HG02642 (cell line): ENCODE results near the gene ASB7.

Experiments
- ATAC-seq: cut with Tn5 transposase; IDR thresholded peaks from one replicate; pipeline ENCODE4 v1.9.1; 2021; ENCODE audit warnings: mild to moderate bottlenecking; ENCODE audit not compliant: unreplicated experiment, poor library complexity

The ASB7 gene

DNA sequence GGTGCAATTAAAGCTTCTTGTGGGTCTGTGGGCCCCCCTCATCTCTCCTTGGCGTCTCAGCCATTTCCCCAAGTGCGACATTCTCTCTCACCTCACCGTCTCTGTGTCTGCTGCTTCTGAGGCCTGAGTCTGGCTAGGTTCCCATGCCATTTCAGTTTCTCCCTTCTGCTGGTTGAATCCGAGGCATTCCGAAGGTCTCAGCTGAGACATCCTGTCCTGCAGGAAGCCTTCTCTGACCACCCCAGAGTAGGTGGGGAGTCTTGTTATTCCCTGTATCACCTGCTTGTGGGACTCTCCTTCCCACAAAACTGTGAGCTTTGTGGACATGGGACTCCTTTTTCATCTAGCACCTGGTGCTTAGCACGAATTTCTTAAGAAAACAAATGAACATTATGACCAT, 78.3 kb downstream of the ASB7 start:
- ATAC-seq, result no peak

DNA sequence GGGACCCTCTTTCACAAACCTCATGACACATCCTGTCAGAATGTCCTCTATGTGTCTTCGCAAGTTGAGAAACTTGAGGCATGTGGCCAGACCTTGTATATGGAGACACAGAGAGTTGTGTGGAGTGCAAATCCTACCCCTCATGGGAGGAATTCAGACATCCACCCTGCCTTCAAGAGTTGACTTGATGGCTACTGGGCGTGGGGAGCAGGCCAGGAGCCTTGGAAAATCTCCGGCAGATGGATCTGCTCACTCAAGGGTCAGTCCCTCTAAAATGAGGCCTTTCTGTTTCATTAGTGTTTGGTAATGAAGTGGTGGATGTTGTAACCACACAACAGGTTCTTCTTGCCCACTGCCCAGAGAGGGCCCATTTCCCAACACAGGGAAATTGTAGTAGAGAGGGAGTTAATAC, 79.0 kb downstream of the ASB7 start:
- ATAC-seq, result no peak

DNA sequence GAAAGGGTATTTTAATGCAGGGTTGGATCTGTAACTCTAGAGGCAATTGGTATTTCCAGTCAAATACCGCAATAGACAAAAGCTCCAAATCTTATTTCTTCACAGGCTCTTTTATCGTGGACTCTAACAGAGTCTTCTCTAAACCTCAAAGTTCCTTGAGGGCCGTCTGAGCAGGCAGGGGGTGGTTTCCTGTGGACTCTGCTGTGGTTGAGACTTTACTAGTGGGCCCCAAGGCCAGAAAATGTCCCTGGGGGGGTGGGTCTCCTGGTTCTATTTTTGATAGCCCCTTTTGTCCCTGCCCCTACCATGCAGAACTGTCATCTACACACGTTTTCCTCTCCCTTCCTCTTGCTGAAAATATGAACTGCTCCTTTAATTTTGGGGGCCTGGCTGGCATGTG, 80.1 kb downstream of the ASB7 start:
- no peak for ATAC-seq

DNA sequence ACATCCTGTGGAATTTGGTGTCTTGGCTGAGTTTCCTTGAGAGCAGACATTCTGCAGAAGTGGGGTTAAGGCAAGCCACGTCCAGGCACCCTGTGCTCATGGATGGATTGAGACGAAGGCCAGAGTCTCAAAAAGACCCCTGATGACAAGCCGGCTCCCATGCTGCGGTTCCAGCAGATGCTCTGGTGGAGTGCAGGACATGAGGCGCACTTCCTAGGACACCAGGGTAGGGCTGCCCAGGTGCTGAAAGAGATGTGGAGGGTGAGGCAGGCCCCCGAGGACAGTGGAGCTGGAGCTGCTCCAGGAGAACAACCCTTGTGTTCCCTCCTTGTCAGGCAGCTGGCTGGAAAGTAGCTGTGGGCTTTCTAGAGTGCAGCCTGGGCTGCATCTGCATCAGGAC, 81.0 kb downstream of the ASB7 start:
- no peak for ATAC-seq

DNA sequence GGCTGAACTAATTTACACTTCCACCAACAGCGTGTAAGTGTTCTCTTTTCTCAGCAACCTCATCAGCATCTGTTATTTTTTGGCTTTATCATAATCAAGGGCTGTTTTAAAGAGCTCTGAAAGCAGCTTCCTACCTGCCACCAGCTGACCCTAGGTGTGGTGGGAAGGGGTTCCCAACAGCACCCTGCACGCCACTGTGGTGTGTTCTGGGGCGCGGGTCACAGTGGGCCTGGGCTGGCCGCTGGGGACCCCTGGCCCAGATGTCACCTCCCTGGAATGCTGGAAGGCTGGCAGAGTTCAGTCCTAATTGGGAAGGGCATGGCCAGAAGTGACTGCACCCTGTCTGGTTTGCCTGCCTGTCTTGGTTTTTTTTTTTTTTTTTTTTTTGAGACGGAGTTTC, 82.2 kb downstream of the ASB7 start:
- ATAC-seq, result no peak

DNA sequence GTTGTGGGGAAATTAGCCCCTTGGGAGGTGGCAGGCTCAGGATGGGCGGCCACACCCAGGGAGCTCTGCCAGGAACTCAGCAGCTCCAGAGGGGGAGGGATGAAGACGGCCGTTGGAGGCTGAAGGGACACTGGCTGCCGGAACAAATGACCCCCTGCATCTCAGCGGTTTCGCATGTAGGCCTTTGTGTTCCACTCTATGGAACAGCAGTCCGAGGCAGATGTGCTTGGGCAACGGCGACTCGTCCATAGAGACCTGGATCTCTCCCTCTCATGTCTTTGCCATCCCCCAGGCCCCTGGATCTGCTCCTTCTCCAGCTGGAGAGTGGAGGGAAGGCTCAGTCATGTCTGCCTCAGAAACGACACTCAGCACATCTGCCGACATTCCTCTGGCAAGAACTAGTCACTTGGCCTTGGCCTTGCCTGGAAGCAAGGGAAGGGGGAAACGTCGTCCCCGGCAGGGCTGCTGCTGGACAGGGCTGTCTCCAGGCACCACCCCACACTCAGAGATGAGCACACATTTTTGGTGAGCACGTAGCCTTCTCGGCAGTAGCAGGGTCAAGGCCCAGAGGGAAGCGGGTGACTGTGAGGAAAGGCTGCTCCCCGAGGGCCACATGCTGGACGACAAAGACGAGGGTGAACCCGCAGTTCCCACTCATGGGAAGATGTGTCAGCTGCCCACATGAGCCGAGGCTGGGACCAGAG, 83.8 kb downstream of the ASB7 start:
- no peak for ATAC-seq

DNA sequence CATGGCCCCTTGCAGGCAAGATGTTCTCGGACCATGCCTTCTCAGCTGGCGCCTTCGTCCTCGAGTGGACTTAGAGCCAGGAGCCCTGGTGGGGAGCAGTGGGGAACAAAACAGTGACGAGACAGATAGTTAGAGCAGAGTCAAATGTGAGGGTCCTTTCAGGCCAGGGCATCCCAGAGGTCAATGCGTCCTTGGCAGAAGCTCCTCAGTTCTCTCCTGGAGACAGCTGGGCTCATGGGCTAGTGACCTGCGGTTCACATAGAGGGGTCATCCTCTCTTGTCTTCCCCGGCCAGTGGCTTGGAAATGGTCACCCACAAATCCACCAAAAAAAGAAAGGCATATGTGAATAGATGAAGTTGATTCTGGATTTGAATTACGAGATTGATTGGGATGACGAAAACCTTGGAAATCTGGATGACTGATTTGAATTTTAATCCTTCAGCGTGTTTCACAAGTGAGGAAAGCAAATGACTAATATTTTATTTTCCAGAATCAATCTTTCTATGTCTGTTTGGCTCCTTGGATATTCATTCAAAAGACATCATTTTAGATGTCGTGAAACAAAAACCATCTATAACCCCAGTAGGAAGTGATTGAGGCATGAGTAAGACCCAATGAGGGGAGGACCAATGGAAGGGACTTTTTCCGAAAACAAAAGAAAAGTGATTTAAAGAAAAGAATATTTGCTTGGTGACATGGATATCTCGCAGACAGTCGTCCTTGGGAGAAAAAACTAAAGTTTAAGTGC, 84.5 kb downstream of the ASB7 start:
- ATAC-seq, result no peak

DNA sequence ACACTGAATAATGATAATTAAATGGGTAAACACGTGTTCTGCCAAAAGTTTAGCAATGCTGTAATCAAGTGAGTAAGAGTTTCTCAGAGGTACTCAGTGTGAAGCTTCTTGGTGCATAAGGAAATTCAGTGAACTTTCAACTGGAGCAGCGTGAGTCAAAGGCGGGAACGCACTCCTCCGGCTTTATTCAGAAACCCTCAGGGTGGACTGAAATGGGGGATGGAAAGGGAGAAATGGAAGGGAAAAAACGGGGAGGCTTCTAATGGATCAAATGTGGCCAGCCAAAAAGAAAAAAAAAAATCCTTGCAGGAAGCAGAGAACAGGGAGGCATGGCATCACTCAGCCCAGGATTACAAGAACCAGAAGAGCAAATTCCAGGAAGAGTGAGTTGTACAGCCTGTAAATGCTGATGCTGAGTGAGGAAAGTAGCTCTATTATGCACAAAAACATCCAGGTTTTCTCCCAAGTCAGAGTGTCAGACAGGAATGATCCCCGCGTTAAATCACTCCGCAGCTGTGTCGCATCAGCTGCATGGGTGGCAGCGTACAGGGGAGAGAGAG, 85.3 kb downstream of the ASB7 start:
- no peak for ATAC-seq

DNA sequence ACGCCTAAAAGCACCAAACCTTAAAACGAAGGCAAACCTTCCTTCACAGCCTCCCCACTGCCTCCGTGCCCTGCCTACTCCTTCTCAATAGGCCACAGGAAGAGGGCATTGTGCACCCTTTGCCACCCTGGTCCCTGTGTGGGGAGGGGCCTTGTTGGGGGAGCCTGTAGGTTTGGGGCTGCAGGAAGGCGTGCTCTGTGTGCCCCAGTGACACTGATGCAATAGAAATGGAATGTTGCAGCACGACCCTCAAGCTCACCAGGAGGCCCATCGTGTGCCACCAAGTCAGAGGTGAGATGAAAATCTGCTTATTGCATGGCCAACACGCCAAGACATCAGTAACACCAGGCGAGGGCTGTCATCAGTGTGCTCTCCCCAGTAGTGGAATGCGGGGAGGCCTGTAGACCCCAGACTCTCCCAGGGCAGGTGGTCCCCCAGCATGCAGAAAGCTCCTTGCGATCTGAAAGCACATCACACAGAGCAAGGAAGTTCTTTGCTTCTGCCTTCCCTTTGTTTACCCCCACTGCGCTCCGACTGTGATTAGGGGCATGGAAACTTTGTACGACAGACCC, 86.2 kb downstream of the ASB7 start:
- no peak for ATAC-seq

DNA sequence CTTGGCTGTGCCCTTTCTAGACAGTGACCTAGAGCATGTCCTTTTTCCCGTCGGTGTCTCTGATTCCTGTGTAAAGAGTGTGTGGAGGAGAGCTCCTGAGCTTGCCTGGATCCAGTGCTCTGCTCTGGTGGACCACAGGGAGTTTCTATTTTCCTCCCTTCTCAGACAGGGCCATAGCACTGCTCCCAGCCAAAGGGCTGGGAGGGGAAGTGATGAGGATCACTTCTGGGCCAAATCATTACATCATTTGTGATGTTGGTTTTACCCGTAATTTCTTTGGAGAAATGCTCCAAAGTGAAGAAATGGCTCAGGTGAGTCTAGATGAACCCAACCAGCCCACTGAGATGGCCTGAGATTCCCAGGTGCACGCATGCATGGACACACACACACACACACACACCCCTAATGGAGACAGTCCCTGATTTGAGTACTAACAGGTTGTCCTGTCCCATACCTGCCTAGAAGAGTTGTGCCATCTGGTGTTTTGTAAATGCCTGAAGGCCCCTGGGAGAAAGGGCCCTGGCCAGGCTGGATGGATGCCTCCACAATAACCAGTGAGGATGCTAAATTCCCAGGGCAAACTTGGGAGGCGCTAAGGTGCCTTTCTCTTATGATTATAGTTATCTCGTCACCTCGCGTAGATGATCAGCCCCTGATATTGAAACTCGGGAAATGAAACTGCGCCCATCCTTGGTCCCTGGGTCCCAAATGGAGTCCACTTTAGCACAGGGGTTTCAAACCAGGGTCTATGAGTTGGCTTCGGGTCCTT, 86.9 kb downstream of the ASB7 start:
- ATAC-seq, result no peak

DNA sequence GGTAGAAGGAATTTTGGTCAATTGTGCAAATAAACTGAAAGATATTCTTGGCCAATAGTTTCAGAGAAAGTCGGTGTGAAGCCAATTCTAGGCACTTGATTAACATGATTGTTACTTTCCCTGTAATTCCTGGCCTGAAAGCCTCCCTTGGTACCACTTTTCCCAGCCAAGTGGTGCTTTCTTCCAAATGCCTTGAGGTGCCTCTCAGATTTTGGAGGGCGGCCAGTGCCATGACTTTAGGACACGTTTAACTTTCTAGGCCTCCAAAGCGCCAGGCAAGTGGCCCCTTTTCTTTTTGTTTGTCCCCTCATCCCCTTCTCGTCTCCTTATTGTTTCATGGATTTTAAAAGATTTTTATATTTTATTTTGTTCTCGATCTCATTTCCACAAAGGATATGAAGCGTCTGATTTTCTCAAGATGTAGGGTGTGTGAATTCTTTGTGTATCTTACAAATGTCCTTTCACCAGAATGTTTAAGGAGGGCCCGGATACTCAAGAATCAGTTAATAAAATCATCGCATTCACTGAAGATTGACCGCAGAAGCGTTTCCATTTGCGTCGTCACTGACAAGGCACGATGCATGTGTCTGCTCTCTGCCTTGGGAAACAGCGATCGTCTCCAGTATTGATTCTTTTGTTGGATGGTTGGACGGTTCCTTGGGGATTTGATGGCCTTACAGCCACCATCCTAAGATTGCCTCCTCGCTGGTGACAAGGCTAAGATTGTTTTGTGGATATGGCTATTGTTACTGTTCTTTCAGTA, 87.8 kb downstream of the ASB7 start:
- ATAC-seq, result no peak

DNA sequence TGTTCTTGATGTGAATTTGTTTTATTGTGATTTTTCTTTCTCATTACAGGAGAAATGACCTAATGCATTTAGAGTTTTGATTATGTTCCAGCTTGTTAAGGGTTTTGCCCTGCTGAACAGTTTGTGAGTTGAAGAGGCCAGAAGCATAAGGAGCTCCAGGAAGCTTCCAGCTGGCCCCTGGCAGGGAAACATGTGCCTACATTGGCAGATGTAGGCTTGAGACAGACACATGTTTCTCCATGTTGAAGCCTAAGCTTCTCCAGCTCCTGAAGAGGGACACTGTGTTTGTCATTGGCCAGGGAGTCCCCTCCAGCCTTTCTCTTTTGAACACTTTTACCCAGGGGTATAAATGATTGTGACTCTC, 88.4 kb downstream of the ASB7 start:
- ATAC-seq, result no peak

DNA sequence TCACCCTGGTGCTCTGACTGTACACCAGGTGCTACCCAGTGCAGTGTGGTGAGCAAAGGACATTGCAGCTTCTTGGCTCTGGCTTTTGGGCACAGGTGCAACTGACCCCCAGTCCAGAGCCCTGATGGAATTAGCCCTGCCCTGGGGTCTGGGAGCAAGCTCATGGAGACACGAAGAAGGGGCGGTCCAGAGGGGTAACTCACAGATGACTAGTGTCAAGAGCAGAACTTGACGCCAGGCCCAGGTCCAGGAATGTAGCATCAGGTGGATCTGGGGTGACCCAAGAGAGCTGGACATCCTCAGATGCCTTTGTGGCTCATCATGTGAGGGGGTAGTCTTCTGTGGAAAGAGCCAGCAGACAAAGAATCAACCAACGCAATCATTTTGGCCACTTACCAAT, 88.9 kb downstream of the ASB7 start:
- ATAC-seq, result no peak

DNA sequence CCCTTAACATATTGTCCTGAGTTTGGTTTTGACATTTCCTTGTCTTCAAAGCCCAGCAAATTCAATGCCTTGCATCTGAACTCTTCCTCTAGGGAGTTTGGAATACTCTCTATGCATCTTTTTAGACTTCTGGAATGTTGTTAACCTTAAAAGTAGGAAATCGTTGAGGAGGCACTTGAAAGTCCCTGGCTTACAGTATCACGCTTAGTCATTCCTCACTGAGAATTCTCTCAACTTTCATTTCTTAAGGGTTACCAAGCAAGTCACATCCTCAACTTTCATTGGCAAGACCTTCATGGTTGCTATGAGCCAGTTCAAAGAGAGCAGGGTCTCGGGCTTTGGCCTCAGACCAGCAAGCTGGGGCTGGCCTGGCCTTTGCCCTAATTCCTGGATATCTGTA, 89.9 kb downstream of the ASB7 start:
- no peak for ATAC-seq

DNA sequence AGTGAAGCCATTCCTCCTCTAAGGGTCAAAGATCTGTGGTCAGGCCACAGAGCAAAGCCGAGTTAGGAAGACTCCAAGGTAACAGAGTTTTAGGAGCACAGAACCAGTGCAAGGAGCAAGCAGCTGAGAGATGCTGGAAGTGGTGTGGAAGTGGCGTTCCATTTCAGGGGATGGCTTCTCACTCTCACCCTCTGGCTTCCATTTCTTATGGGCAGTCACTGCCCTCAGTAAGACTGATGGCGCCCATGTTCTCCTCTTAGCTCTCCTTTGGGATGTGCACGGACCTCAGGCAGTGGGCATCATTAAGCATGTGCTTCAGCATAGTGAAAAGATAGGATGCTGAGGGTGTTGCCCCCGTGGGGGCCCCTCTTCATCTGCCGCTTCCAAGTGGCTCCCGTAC, 90.3 kb downstream of the ASB7 start:
- no peak for ATAC-seq

DNA sequence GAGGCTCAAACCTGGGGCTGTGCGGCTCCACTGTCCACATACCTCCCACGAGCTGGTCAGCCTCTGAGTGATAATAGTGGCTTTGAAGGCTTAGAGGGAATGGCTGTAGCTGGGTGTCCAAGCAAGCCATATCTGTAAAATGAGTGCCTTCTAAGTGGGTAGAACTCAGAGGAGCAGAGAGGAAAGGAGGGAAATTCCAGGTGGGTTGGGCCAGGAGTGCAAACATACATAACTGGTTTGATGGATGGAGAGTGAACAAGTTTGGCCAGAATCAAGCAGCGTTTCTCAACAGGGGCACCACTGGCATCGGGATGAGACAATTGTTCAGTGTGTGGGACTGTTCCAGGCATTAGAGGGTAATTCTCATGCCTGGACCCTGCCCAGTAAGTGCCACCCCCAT, 91.1 kb downstream of the ASB7 start:
- ATAC-seq, result no peak

DNA sequence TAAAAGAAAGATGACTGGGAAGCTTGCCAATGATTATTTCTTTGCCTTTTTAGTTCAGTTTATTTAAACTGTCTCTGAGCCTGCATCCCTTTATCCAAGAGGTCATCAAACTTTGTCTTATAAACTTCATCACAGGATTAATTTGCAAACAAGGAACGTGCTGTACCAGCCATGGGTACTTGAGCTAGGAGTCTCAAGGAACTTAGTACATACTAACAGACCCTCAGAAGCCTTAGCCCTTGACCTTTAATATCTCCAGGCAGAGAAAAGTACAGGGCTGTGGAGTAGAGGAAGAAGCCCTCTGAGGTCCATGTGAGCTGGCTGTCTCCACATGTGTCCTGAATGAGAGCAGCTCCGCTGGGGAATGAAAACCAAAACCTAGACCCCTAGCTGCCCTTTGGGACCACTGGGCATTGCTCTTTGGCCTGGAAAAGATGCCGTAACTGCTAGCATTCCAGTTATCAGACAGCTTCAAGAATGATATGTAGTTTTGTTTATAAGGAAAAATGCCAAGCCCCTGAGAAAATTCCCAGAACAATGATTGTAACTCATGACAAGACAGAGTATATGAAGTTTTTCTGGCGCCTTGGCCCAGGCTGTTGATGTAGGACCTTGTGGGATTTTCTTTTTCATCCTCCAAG, 92.1 kb downstream of the ASB7 start:
- ATAC-seq, result no peak

DNA sequence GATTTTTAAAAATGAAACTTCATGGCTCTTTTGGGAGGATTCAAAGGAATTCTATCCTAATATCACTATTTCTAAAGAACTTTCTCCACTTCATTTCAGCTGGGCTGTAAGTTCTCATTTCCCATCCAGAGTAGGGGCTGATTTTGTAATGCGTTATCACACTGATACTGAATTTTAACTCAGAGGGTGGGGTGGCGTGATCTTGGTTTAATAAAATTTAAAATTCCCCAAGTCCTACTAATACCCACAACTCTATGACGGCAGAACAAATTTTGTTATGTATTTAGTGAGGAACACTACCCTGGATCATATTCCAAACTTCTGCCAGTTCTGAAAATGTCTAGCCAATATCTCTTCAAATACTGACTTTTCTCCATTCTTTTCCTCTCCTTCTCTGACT, 92.7 kb downstream of the ASB7 start:
- ATAC-seq, result no peak

DNA sequence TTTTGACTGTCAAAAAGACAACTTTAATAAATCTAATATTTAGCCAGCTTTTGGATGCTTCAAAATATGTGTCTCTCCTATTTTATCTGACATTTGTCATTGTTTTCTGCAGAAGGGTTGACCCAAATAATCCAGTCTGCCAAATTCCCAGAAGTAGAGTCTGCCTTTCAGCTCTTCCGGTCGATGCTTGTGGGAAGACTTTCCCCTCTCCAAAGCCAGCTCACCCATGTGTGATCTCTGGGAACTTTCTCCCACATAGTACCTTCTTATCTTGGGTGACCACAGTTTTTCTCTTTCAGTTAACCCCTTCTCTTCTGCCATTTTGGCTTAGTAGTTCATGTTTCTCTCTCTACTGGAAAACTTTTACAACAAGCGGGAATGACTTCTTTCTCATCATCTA, 94.1 kb downstream of the ASB7 start:
- ATAC-seq, result no peak
